MCF 10A (cell line): ENCODE measurements around the gene ADAM11. TPM values are rescaled to one million over a fixed set of nuclear protein-coding genes. Genes with fewer than 3 reads are reported as not detected.

Experiments used
- BruUV-seq: library from RNA; stranded (reverse); fragments of 400-500 nt; replicated peaks from 2 replicates; lab custom pipeline; 2021; lab: Mats Ljungman, UMichigan
- CTCF ChIA-PET: fragments of 300-600 bp; sonication (Branson Sonifier 250); formaldehyde crosslinking; extraction: SDS; loops from one replicate; lab custom pipeline; 2021; ENCODE audit warnings: antibody characterized with exemption, inconsistent platforms; lab: Yijun Ruan, JAX
- POLR2A ChIA-PET: fragments of 300-600, 350-650 bp; sonication (Branson Sonifier 250); formaldehyde crosslinking; extraction: SDS; loops from one replicate; lab custom pipeline; 2020; ENCODE audit warnings: antibody characterized with exemption, inconsistent platforms; lab: Yijun Ruan, JAX
- DNase-seq: peaks from one replicate; pipeline ENCODE4 v3.0.0-alpha.2; 2018; ENCODE audit not compliant: unreplicated experiment
- H3K27ac Mint-ChIP-seq: one replicate; pipeline ENCODE4 v1.8.0; 2022; ENCODE audit warnings: mild to moderate bottlenecking, low read depth, mixed read lengths; ENCODE audit not compliant: unreplicated experiment
- H3K27me3 Mint-ChIP-seq: one replicate; pipeline ENCODE4 v1.8.0; 2022; ENCODE audit warnings: mixed read lengths; ENCODE audit not compliant: insufficient read depth, unreplicated experiment
- H3K36me3 Mint-ChIP-seq: one replicate; pipeline ENCODE4 v1.8.0; 2022; ENCODE audit warnings: mild to moderate bottlenecking, moderate library complexity, mixed read lengths; ENCODE audit not compliant: insufficient read depth, unreplicated experiment
- H3K4me1 Mint-ChIP-seq: one replicate; pipeline ENCODE4 v1.8.0; 2022; ENCODE audit warnings: mixed read lengths; ENCODE audit not compliant: insufficient read depth, unreplicated experiment
- H3K4me3 Mint-ChIP-seq: one replicate; pipeline ENCODE4 v1.8.0; 2022; ENCODE audit warnings: mild to moderate bottlenecking, moderate library complexity, mixed read lengths; ENCODE audit not compliant: unreplicated experiment
- H3K9me3 Mint-ChIP-seq: one replicate; pipeline ENCODE4 v1.8.0; 2022; ENCODE audit warnings: mixed read lengths; ENCODE audit not compliant: unreplicated experiment
- CTCF ChIP-seq: fragments of 200-600 bp; IDR thresholded peaks from one replicate; pipeline ENCODE4 v1.8.0; 2022; ENCODE audit warnings: antibody characterized with exemption, mild to moderate bottlenecking; ENCODE audit not compliant: unreplicated experiment
- intact Hi-C: fragments of 100-400 bp; cut with micrococcal nuclease; formaldehyde crosslinking; loops from 2 replicates; pipeline ENCODE4 v1.14.1; 2022
- total RNA-seq: library from RNA; stranded (reverse); gene quantifications from 2 replicates; pipeline ENCODE4 v1.2.3, GENCODE V29; 2022

Gene ADAM11
- total RNA-seq, 1 experiment from 2014 or later, result 0.16 TPM

DNA sequence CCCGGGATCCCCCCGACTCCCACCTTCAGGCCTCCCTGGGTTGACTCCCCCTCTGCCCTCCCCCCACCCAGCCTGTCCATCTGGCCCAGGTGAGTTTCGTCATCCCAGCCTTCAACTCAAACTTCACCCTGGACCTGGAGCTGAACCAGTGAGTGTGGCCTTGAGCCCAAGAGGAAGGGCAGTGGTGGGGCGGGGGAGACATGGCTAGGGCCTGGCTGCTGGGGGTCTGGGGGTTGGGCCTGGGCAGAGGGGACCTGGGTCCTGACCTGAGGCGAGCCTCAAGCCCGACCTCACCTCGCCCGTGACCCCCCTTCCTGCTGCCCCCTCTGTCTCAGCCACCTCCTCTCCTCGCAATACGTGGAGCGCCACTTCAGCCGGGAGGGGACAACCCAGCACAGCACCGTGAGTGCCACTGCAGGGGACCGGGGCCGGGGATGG is 10.9 kb downstream of the ADAM11 start:
- H3K27me3 Mint-ChIP-seq, result peaks cover 13% of the 10 kb centered on the region
- DNase-seq, result no peak
- H3K4me1 Mint-ChIP-seq, result peaks cover 2% of the 10 kb centered on the region
- no peak for TF ChIP-seq CTCF
- no peaks in the 10 kb centered on the region for H3K36me3 Mint-ChIP-seq
- H3K27ac Mint-ChIP-seq, result no peak overlapping the region
- POLR2A ChIA-PET, result no interaction called here
- no TSS peak for BruUV-seq
- H3K4me3 Mint-ChIP-seq, result no peak overlapping the region
- CTCF ChIA-PET, result interaction anchor here (0.7 to 1.4 kb wide), 3 partner anchors 9 to 97 kb away, joined by 3 to 4 read pairs (median 4); no protein-coding TSS in a partner anchor
- intact Hi-C loops, result no loop called here
- no peaks in the 10 kb centered on the region for H3K9me3 Mint-ChIP-seq

DNA sequence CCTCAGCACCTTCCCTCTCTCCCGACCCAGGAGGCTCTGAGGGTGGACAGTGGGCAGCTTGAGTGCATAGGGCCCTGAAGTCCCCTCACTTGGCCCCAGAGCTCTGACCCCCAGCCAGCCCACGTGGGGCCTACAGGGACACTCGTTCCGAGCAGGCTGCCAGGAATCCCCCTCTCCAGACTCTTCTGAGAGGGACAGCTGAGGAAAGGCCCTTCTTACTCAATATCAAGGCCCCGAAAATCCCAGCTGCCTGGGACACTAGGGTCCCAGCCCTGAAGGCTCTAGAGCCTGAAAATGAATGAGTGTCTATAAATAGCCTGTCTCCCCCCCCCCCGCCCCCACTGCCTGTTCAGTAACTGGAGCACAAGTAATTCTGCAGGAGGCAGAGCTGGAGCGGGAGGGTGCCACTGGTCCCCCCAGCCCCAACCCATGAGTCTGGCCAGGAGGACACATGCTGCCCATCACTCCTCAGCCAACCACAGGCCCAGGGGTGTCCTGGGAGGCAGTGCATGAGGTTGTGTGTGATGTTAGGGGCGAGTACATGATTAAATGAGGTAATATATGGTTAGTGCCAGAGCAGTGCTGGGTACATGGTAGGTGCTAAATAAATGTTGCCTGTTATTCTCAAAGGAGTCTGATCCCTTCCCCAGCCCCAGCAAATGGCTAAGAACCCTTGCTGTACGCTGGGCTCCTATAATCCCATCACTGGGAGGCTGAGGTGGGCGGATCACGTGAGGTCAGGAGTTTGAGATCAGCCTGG is 11.6 kb downstream of the ADAM11 start:
- intact Hi-C loops, result no loop called here
- H3K36me3 Mint-ChIP-seq, result no peaks in the 10 kb centered on the region
- no peak overlapping the region for H3K27ac Mint-ChIP-seq
- DNase-seq, result no peak
- TF ChIP-seq CTCF, result no peak
- H3K9me3 Mint-ChIP-seq, result no peaks in the 10 kb centered on the region
- no peak overlapping the region for H3K4me3 Mint-ChIP-seq
- peaks cover 4% of the 10 kb centered on the region for H3K4me1 Mint-ChIP-seq
- POLR2A ChIA-PET, result interaction anchor here (0.6 kb wide), 1 partner anchor 51 kb away, joined by 3 read pairs; no protein-coding TSS in a partner anchor
- BruUV-seq, result no TSS peak
- CTCF ChIA-PET, result interaction anchor here (0.6 to 1.4 kb wide), 6 partner anchors 8 to 328 kb away, joined by 3 to 5 read pairs (median 4); no protein-coding TSS in a partner anchor
- peaks cover 13% of the 10 kb centered on the region for H3K27me3 Mint-ChIP-seq

DNA sequence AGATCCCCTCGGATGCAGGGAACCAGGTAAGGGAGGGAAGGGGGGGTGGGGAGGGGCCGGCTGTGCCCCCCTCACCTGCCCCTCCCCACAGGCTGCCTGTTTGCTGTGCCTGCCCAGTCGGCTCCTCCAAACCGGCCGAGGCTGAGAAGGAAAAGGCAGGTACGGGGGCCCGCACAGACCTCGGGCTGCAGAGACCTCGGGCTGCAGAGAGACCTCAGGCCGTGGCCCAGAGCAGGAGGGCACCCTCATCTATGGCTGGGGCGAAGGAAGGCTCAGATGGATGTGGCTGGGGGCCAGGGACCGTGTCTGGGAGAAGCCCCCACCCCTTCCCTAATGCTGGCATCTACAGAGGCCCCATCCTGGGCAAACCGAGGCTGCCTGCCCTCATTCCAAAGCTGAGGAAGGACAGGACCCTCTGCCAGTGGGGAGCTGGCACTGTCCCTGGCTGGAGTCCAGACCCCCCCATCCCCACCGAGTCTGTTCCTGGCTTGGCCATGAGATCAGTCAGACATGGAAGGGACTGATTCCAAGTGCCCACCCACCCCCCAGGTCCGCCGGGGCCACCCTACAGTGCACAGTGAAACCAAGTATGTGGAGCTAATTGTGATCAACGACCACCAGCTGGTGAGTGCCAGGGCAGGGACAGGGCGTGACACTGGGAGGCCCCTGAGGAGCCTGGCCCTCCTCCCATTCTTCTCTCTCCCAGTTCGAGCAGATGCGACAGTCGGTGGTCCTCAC is 13.7 kb downstream of the ADAM11 start:
- Mint-ChIP-seq H3K4me1 (peaks cover 4% of the 10 kb centered on the region), H3K27me3 (peaks cover 13% of the 10 kb centered on the region), H3K4me3 (no peak overlapping the region), H3K27ac (no peak overlapping the region), H3K36me3 (peaks cover 6% of the 10 kb centered on the region), H3K9me3 (no peaks in the 10 kb centered on the region)
- BruUV-seq, result no TSS peak
- ChIA-PET CTCF (interaction anchor here (0.6 to 9.4 kb wide), 4 partner anchors 9 to 247 kb away, joined by 3 to 233 read pairs (median 4); no protein-coding TSS in a partner anchor), POLR2A (interaction anchor here (0.6 to 0.9 kb wide), 3 partner anchors 37 to 1694 kb away, joined by 3 to 6 read pairs (median 3); no protein-coding TSS in a partner anchor)
- DNase-seq, result no peak
- no peak for TF ChIP-seq CTCF
- intact Hi-C loops, result no loop called here

DNA sequence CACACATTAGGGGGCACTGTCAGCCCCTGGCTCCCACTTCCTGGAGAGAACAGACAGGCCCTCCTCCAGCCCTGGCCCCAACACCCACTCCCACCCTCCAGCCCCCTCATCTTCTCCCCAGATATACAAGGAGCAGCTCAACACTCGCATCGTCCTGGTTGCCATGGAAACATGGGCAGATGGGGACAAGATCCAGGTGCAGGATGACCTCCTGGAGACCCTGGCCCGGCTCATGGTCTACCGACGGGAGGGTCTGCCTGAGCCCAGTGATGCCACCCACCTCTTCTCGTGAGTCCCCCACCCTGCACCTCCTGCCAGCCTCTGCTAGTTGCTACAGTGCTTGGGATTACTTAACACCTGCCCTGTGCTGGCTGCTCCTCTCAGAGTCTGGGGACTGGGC is 14.4 kb downstream of the ADAM11 start:
- peaks cover 13% of the 10 kb centered on the region for H3K27me3 Mint-ChIP-seq
- CTCF ChIA-PET, result interaction anchor here (0.7 to 9.4 kb wide), 3 partner anchors 47 to 105 kb away, joined by 3 to 233 read pairs (median 4); no protein-coding TSS in a partner anchor
- POLR2A ChIA-PET, result interaction anchor here (0.6 to 0.8 kb wide), 2 partner anchors 91 to 1695 kb away, joined by 3 read pairs; no protein-coding TSS in a partner anchor
- no peak for DNase-seq
- no peak for TF ChIP-seq CTCF
- H3K4me1 Mint-ChIP-seq, result peaks cover 4% of the 10 kb centered on the region
- no peak overlapping the region for H3K27ac Mint-ChIP-seq
- intact Hi-C loops, result no loop called here
- no peaks in the 10 kb centered on the region for H3K9me3 Mint-ChIP-seq
- no TSS peak for BruUV-seq
- no peak overlapping the region for H3K4me3 Mint-ChIP-seq
- peaks cover 6% of the 10 kb centered on the region for H3K36me3 Mint-ChIP-seq
